ENCODE measurements around the gene STAT3.
"Not testable (repeated sequence)": the region's sequence is repeated elsewhere in the genome, so short reads cannot be mapped to it uniquely, and the experiment has no call there.

Gene STAT3

DNA sequence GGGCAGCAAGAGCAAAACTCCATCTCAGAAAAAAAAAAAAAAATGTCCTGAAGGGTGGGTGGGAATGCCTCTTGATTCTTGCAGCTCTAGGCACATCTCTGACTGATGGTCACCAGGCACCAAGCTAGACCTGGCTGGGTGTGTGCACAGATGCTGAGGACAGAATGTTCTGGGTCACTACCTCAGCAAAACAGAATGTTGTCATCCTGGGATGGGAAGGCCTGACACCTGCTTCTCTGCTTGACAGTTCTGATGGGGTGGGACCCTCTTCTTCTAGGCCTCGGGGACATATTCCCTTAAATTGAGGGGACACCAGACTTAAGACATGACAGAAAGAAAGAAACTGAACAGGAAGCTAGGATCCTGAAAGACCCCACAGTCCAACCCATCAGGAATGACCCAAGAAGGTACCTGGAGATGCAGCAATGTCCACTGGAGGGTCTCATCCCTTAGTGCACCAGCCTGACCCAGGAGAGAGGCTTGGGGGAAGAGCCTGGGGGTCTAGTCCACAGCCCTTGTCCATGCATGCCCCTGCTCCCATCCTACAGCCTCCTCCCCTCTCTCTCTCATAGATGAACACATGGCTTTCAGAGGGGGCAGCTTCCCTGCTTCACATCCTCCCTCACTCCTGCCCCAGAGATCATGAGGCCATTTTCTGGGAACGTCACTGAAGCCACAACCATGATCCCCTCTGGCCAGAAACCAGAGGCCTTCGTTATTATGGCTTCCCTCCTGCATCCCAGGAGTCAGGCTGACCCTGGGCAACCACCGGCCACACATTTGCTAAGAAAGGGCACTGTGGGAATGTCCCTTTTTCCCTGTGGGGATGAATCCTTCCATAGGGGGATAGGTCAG lies 108.2 kb downstream of the STAT3 start:
- DNase-seq (ENCODE audit: low read depth, low spot score), result no peak

DNA sequence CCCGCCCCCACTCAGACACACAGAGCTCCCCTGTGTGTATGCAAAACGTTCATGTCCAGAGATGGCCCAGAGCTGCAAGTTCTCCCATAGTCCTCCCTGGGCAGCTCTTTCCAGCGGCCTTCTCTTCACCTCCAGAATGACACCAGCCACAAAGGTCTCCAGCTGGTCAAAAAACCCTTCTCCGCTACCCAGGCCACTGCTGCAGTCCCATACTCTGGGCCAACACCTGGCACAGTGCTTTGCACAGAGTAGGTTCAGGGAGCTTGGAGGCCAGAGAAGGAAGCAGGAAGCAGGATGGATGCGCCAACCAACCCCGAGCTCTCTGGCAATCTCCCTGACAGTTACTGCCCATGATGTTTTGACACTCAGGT lies 110.9 kb downstream of the STAT3 start:
- no peak for DNase-seq (ENCODE audit: low read depth, low spot score)

DNA sequence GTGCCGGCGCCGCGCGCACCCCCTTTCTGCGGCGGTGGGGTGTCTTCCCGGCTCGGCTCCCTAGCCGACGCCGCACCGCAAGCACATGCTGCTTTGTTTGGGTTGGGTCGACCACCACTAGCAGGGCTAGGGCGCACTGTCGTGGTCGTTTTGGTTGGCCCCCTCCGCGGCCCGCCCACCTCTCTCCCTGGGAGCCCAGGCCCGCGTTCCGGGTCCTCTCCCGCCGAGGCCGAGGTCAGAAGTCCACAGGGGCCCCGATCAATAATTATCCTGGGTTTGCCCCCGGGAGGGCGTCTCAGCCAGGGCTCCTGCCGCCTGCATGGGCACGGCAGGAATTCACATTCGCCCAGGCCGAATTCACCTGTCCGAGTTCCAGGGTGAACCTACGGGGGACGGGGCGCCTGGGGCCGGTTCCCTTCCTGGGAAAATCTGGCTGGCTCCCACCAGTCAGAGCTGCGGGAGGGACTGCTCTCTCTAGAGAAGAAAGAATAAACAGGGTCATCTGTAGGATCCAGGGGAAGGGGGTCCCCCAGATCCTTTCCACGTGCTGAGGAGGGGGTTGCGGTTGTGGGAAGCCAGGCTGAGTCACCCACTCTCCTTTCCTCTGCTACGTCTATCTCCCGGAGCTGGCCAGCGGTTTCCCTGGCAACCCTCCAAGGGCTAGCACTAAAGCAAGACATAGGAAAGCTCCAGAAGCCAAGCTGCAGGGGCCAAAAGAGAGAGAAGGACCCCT lies 111.5 kb downstream of the STAT3 start:
- peak; percentile 39 for DNase-seq (ENCODE audit: low read depth, low spot score)

DNA sequence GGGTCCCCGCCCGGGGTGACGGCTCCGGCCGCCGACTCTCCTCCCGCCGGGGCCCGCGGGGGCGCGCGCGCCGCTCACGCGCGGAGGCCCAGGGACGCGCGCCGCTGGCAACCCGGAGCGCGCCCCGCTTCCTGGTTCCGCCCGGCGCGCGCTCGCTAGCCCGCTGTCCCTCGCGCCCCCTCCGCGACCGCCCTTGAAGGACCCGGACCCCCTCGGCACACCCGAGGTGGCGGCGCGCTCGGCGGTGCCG lies 112.0 kb downstream of the STAT3 start, which contains the start of gene STAT5B:
STAT5B (minus strand) TSS at position 33 of the 250 bp plus-strand sequence. CDS start 44,264 bp downstream, outside the sequence.
- DNase-seq (ENCODE audit: low read depth, low spot score), result no peak

DNA sequence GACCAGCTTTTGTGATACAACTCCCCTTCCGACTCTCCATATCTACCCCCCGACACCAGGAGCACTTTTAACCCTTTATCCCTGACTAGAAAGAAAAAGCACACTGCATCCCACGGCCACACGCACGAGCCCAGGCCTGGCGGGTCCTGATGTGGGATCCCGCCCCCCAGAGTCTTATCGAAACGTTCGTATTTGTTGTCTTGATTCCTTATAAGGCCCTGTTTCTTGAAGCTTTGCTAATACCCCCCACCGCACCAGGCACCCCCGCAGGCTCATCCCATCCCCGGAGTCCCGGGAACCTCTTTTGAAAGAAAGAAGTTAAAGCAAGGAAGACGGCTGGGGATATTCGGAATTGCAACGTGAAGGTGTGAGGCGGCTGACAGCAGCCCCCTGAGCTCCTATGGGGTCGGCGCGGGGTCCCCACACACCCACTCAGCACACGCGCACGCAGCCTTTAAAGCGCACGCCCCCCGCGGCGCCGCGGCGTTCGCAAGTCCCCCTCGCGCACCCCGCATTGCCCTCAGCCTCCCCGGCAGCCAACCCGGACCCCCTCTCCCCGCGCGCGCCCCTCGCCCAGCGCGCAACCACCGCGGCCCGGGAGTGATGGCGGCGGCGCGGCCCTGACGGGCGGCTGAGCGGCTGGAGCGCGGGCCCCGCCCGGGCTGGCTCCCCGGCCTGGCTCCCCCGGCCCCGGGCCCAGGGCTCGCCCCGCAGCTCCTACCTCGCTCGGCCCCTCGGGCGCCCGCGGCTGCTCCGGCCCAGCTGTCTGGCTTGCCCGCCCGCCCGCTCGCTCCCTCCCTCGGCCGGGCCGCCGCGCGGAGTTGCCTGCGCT lies 112.5 kb downstream of the STAT3 start:
- DNase-seq (ENCODE audit: low read depth, low spot score), result no peak

DNA sequence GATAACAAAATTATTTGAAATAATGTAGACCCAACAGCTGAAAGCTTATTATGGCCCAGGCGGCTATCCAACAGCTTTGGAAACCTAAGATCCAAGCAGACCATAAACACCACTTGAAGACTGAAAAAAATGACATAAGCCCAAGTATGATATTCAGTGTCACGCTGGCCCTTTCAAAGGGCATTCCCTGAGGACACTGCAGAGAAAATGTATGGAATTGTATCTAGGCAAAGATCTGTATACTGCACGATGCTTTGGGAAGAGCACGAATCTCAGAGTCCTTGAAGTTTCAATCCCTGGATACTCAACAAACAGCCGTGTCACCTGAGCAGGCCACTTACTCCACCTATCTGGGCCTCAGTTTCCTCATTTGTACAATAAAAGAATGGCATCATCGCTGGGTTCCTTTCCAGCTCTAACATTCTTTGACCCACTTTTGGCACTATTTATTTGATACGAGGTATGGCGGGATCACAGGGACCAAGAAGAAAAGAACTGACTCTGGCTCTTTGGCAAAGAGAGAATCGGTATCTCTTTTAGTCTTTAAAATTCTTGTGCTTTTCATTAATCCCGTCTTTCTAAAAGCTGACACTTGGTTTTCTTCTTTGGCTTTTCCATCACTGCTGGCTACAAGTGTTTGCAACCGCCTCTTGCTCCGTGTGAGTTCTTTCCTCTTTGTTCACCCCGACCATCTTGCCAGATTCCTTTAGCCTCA lies 113.3 kb downstream of the STAT3 start:
- DNase-seq (ENCODE audit: low read depth, low spot score), result no peak

DNA sequence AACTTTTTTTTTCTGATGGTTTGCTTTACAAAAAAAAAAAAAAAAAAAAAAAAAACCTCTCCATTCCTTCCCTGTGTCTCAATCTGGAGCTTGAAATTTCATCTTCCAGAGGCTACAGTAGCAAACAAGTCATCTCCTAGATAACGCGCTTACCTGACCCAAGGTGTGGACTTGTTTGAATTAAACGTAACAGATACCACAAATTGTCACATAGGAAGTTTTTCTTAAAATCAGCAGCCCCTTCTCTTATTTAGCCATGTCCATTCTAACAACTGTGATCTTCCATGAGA lies 114.0 kb downstream of the STAT3 start:
- DNase-seq (ENCODE audit: low read depth, low spot score), result no peak

DNA sequence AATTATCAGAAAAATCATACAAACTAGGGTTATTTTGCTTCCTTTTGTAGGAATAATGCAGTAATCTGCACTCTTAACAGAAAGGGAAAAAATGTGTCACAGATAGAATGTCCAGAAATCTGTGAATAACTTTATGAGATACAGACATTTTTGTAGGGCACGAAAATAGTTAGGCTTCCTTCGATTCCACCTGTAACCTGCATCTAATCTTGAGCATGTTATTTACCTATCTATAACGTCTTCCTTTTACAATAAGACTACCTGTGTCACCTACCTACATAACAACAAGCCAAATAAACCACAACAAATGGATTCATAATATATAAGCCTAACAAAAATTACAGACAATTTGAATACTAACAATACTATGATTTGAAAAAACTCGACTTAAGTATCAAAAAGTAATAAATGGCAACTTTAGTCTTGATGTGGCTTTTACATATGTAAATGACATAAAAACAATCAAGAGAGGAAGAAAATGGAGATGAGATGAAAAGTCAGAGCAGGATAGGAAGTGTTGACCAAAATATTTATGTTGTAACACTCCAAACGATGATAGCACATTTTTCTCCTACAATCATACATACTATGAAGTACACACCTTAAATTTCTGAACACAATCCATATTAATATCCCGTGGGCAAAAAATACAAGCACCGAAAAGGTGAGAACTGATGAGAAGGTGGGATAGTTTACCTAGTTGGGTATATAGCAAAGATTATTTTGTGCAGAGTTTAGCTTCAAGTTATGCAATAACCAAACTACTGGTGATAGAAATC lies 114.6 kb downstream of the STAT3 start:
- no peak for DNase-seq (ENCODE audit: low read depth, low spot score)

DNA sequence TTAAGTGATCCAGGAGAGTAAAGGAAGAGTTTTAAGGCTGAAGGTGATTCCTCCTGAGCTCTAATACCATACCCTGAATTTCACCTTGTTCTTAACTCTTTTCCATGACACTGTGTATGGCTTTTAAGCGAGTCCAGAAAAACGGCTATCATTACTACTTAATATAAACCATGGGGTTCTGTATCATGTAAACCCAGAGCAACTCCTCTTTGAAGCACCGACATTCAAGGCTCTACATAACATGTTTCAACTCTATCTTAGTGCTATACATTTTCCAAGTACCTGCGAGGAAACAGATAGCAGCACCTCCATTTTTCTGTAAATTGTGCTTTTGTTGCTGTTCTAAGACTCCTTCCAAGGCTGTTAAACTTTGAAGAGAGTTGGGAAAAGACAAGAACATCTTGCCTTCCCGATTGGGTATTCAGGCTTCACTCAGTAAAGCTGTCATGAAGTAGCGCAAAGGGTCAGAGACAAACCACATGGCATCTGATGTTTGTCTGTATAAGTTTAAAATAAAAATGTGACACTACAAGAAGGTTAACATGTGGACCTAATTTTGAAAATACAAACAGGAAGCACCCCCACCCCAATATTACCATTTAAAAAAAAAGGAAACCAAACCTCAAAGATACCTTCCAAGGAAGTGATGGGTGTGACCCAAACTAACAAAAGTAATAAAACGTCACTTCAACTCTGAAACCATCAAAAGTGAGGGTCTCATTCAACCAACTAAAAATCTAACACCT lies 115.9 kb downstream of the STAT3 start:
- DNase-seq (ENCODE audit: low read depth, low spot score), result no peak

DNA sequence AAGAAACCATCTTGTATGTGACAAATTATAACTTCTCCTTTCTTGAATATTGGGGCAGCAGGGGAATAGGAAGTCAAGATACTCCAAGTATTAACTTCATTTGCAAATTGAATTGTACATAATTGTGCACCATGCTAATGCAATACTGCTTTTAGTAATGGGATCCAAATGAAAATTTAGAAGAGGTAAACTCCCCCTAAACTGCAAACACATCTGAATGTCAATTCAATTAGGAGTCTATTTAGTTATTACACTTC lies 116.5 kb downstream of the STAT3 start:
- DNase-seq (ENCODE audit: low read depth, low spot score), result no peak

DNA sequence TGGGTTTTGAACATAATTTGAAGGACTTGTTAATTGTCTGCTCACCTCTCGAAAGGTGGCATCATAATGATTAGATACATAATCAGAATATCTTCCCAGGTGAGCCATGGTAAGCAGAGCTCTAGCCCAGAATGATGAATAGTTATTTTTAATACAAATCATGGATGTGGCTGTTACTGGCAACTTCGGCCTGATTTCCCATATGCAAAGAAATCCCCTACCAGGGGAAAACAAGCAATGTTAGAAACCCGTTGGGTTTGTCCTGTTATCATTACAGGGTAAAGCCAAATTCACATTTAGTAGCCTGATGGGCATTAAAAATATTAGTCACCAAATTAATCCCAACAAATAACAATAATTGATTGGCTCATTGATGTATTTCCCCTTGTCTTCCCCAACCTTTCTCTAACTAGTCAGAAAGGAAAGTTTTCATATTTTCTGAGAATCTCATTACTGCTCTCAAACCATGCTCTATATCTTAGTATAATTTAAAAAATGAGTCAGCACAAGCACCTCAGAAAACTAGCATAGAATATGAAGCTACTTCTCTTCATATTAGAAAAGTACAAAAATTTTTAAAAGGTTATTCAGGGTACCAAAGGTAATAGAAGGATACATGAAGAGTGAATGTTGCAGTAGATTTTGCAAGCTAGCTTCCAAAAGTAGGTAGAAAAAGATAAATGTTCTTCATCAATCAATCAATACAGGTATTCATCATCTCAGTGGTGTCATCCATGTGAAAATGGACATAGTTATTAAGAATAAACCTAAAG lies 117.0 kb downstream of the STAT3 start:
- no peak for DNase-seq (ENCODE audit: low read depth, low spot score)

DNA sequence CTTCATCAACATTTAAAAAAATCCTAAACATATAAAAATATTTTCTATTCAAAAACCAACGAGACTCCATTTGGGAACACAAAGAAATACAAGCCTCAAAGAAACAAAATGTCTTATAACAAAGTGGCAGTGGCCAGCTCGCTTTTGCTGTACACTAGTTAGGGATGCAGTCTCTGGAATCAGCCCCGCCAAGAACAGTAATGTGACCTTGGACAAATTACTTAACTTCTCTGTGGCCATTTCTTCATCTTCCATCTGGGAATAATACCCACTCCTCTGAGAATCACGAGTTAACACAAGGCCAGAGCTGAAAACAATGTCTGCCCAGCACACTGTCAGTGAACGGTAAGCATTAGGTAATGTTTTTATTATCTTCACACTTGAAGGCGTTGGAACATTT lies 117.6 kb downstream of the STAT3 start:
- no peak for DNase-seq (ENCODE audit: low read depth, low spot score)

DNA sequence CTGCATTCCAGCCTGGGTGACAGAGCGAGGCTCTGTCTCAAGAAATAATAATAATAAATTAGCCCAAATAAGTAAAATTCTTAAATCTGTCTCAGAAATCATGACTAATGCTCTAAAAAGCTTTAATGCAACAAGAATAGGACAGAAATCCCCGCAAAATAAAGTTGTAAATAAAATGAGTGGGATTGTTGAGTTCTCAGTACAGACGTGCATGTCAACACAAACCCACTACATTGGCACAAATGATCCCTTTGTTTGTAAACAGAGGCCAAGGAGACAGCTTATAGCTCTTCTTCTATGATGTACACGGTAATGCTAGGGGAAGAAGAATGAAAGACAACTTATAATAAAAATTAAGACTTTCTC lies 118.1 kb downstream of the STAT3 start:
- DNase-seq (ENCODE audit: low read depth, low spot score), result no peak

DNA sequence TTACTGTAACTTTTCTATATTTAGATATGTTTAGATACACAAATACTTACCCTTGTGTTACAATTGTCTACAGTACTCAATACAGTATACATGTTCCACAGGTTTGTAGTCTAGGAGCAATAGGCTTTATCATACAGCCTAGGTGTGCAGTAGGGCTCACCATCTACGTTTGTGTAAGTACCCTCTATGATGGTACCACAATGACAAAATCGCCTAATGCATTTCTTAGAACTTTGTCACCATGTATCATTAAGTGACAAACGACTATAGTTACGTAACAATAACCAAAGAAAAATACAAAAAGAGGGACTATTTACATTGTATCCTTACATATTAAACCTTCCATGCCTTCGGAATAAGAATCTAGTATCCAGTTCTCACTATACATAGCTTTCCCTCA lies 120.0 kb downstream of the STAT3 start:
- DNase-seq (ENCODE audit: low read depth, low spot score), result no peak

DNA sequence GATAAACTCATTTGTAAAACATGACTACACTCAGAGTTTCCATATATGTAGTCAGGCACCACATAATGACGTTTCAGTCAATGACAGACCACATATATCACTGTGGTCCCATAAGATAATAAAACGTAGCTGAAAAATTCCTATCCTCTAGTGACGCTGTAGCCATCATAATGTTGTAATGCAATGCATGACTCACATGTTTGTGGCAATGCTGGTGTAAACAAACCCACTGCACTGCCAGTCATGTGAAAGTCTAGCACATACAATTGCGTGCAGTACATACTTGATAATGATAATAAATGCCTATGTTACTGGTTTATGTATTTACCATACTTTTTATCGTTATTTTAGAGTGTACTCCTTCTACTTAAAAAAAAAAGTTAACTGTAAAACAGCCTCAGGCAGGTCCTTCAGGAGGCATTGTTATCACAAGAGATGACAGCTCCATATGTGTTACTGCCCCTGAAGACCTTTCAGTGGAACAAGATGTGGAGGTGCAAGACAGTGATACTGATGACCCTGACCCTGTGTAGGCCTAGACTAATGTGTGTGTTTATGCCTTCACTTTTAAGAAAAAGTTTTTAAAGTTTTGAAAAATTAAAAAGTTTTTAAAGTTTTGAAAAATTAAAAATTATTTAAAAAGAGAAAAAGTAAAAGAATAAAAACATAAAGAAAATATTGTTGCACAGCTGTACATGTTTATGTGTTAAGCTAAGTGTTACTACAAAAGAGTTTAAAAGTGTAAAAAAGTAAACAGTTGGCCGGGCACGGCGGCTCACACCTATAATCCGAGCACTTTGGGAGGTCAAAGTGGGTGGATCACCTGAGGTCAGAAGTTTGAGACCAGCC lies 121.1 kb downstream of the STAT3 start:
- DNase-seq (ENCODE audit: low read depth, low spot score), result peak; percentile 33

DNA sequence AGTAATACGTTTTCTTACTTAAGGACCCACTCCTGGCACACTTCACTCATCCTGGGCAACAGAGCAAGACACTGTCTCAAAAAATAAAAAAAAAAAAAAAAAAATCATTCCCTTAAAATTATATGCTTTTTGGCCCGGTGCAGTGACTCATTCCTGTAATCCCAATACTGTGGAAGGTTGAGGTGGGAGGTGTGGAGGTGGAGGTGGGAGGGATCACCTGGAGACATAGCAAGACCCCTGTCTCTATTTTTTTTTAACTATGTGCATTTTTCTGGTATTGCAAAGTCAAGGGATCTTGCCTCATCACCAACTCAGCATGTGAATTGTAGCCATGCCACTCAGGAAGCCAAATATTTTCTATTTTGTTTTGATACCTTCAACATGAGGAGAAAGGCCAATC lies 121.8 kb downstream of the STAT3 start:
- no peak for DNase-seq (ENCODE audit: low read depth, low spot score)

DNA sequence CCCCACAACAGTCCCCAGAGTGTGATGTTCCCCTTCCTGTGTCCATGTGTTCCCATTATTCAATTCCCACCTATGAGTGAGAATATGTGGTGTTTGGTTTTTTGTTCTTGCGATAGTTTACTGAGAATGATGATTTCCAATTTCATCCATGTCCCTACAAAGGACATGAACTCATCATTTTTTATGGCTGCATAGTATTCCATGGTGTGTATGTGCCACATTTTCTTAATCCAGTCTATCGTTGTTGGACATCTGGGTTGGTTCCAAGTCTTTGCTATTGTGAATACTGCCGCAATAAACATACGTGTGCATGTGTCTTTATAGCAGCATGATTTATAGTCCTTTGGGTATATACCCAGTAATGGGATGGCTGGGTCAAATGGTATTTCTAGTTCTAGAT lies 123.9 kb downstream of the STAT3 start:
- not testable (repeated sequence) for DNase-seq (ENCODE audit: low read depth, low spot score)
